NT2/D1 (cell line): ENCODE data around the gene CYRIA.

Experiments
- SUZ12 ChIP-seq: IDR thresholded peaks from 2 replicates; pipeline ENCODE4 v1.6.1; 2011; ENCODE audit not compliant: insufficient read length, insufficient read depth; ENCODE audit errors: extremely low read depth
- YY1 ChIP-seq: IDR thresholded peaks from 2 replicates; pipeline ENCODE4 v1.6.1; 2011; ENCODE audit not compliant: insufficient read length, insufficient read depth

GRCh38 chr2:16691261-16691660 lies 25.6 kb upstream of the CYRIA start:
- TF ChIP-seq YY1 = no peak
- no peak for TF ChIP-seq SUZ12
